ENCODE results near the gene AHI1.

The AHI1 gene

GRCh38 chr6:135323979-135324378 is 173.6 kb downstream of the AHI1 start:
- no peak for DNase-seq

GRCh38 chr6:135323202-135323668 is 174.3 kb downstream of the AHI1 start:
- DNase-seq, result peak in 2 of 3 donors; percentile 8 to 17

GRCh38 chr6:135322427-135323201 is 174.9 kb downstream of the AHI1 start:
- no peak for DNase-seq

- DNase-seq, result no peak
Measured at GRCh38 chr6:135320721-135321621, 176.6 kb downstream of the AHI1 start.

GRCh38 chr6:135319819-135320218 is 177.7 kb downstream of the AHI1 start:
- no peak for DNase-seq

- no peak for DNase-seq
Measured at GRCh38 chr6:135318738-135319469, 178.6 kb downstream of the AHI1 start.

- DNase-seq, result no peak
Measured at GRCh38 chr6:135314543-135314942, 183.0 kb downstream of the AHI1 start.

GRCh38 chr6:135311446-135312200 is 185.9 kb downstream of the AHI1 start:
- no peak for DNase-seq

- DNase-seq, result peak; percentile 8 to 50 (median 47)
Measured at GRCh38 chr6:135310291-135310690, 187.2 kb downstream of the AHI1 start.

GRCh38 chr6:135306740-135307420 is 190.7 kb downstream of the AHI1 start:
- peak; percentile 16 to 36 (median 32) for DNase-seq

GRCh38 chr6:135306166-135306565 is 191.4 kb downstream of the AHI1 start:
- no peak for DNase-seq

GRCh38 chr6:135305684-135306083 is 191.9 kb downstream of the AHI1 start:
- no peak for DNase-seq

GRCh38 chr6:135304883-135305282 is 192.7 kb downstream of the AHI1 start:
- DNase-seq, result no peak

- DNase-seq, result no peak
Measured at GRCh38 chr6:135301304-135301703, 196.2 kb downstream of the AHI1 start.

GRCh38 chr6:135300576-135300975 is 197.0 kb downstream of the AHI1 start:
- DNase-seq, result no peak

GRCh38 chr6:135299256-135299655 is 198.3 kb downstream of the AHI1 start:
- no peak for DNase-seq

GRCh38 chr6:135298455-135298854 is 199.1 kb downstream of the AHI1 start:
- no peak for DNase-seq

GRCh38 chr6:135296715-135297114 is 200.8 kb downstream of the AHI1 start:
- DNase-seq, result no peak

- no peak for DNase-seq
Measured at GRCh38 chr6:135295085-135295484, 202.5 kb downstream of the AHI1 start.

- no peak for DNase-seq
Measured at GRCh38 chr6:135291288-135292076, 206.1 kb downstream of the AHI1 start.

GRCh38 chr6:135289816-135290215 is 207.7 kb downstream of the AHI1 start:
- DNase-seq, result no peak
